COLO668 (cell line): Measurements from ENCODE around the gene UQCC3.
A peak's percentile ranks its signal among the peaks of the same experiment; 100 is the strongest.
"Not testable (repeated sequence)": the region's sequence is repeated elsewhere in the genome, so short reads cannot be mapped to it uniquely, and the experiment has no call there.

Experiments used
- DNase-seq: peaks from one replicate; lab custom pipeline; 2025; ENCODE audit not compliant: unreplicated experiment; lab: John Stamatoyannopoulos, UW

UQCC3 gene, protein sequence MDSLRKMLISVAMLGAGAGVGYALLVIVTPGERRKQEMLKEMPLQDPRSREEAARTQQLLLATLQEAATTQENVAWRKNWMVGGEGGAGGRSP

DNA sequence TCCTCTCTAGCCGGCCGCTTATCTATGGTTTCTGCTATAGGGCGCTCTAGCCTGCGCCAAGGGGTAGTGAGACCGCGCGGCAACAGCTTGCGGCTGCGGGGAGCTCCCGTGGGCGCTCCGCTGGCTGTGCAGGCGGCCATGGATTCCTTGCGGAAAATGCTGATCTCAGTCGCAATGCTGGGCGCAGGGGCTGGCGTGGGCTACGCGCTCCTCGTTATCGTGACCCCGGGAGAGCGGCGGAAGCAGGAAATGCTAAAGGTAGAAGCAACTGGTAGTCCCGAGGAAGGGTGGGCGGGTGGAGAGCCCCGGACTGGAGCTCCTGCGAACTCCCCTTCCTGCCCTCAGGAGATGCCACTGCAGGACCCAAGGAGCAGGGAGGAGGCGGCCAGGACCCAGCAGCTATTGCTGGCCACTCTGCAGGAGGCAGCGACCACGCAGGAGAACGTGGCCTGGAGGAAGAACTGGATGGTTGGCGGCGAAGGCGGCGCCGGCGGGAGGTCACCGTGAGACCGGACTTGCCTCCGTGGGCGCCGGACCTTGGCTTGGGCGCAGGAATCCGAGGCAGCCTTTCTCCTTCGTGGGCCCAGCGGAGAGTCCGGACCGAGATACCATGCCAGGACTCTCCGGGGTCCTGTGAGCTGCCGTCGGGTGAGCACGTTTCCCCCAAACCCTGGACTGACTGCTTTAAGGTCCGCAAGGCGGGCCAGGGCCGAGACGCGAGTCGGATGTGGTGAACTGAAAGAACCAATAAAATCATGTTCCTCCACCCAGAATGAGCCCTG, at the start of gene UQCC3, which contains the start of gene LBHD1:
Gene UQCC3, plus strand, starts transcription at position 66 of the 782 bp plus-strand sequence. Its CDS starts 73 bp downstream, at position 139.
Gene LBHD1, minus strand, starts transcription at position 660 of the 782 bp plus-strand sequence. CDS start 2,236 bp downstream, outside the sequence.
- peak; percentile 86 for DNase-seq

DNA sequence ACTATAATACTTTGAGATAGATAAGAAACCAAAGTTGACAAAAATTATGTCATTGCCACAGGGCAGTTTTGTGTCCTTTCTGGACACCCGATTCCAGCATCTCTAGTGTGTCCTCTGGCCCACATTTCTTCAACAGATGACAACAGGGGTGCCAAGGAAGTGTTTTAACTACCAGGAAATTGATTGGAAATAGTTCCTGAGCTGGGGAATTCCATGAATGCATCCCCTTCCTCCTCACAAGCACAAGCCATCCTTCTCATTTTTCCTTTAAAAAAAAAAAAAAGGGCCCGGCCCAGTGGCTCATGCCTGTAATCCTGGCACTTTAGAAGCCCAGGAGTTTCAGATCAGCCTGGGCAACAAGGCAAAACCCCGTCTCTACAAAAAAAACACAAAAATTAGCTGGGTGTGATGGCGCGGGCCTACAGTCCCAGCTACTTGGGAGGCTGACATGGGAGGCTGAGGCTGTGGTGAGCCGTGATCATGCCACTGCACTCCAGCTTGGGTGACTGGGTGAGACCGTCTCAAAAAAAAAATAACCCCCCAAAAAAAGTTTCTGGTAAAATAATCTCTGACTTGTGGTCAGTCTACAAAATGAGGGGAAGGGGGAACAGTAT, 48.9 kb upstream of the UQCC3 start:
- no peak for DNase-seq

DNA sequence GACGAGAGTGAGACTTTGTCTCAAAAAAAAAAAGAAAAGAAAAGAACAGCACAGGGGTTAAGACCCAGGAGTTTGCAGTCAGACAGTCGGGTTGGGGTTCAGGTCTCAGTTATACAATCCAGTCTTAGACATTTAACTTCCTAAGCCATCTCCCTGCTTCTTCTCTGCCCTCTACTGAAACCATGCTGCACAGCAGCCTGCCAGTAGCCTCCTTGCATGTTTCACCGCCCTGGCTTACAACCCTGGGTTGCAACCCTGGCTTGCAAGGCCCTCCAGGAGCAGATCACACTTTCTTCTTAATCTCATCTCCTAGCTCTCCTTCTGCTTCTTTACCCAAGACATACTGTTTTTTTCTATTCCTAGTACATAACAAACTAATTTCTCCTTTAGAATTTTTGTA, 43.8 kb upstream of the UQCC3 start:
- no peak for DNase-seq

DNA sequence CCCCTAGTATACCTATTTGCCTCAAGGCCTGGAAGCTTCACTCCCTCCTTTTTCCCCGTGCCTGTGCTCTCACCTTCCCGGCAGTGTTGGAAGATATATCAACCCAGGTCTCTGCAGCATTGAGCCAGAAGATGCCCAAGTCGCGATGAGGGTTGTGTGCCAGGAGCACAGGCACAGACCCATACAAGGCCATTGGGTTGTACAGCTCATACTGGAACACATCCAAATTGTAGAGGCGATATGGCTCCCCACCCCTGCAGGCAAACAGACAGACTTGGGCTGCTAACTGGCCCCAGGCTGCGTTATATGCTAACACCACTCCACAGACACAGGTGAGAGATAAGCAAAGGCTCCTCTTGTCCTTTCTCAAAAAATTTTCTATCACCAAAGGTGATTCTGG, 39.0 kb upstream of the UQCC3 start:
- no peak for DNase-seq

DNA sequence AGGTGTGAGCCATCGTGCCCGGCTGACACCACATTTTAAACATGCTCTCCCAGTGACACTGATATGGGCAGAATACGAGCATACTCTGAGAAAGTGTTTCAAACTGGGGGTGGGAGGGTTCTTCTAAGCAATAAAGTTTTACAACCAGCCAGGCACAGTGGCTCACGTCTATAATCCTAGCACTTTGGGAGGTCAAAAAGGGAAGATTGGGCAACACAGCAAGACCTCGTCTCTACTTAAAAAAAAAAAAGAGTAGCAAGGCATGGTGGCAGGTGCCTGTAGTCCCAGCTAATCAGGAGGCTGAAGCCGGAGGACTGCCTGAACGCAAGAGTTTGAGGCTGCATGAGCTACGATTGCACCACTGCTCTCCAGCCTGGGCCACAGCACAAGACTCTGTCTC, 27.3 kb upstream of the UQCC3 start:
- no peak for DNase-seq

DNA sequence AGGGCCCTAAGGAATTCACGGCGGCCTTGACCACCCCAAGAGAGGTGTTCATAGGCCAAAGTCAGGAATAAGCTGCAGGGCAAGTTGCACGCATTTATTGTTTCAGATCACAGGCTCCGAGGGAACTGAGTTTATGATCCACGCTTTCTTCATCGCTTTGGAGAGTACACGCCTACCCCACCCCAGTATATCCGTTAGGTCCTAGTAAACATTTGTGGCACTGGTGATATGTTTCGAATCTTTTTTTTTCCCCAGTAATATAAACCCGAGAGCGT, 25.9 kb upstream of the UQCC3 start:
- no peak for DNase-seq

DNA sequence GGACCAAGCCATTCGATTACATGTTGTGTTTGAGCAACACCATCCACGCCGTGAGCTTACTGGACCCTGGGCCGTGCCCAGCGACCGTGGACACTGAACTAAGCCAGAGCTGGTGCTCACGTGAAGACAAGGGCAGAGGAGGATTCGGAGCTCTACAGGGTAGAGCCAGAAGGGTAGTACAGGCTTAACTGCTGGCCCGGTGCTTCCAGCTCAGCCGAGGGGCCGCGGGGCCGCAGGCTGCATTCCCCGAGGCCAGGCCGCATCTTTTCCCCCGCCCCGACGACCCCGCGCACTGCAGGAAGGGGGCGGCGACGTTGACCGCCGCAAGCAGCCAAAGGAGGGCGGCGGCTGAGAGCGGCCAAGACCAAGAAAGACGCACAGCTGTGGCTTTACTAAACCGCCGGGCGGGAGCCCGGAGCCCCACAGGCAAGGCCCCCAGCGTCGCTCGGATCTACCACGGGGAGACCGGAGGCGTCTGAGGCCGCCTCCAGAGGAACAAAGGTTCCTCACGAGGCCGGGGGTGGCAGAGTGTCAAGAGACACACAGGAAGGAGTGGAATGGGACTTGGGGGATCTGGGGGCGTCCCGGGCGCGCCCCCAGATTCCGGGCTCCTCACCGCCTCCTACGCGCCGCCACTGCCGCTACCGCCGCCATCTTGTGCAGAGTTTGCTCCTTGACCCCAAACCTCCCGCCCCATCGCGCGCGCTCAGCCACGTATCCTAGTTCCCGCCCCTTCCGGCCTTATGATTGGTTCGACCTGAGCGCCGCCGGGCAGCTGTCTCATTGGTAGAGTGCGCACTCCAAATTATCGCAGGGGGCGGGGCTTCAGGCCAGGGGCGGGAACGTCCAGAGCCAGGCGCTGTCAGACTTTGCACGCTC, 25.3 kb upstream of the UQCC3 start, which contains the start of gene GANAB:
Gene GANAB, minus strand, starts transcription at position 668 of the 879 bp plus-strand sequence. Its CDS starts 14 bp downstream, at position 654.
- peak; percentile 99 for DNase-seq

DNA sequence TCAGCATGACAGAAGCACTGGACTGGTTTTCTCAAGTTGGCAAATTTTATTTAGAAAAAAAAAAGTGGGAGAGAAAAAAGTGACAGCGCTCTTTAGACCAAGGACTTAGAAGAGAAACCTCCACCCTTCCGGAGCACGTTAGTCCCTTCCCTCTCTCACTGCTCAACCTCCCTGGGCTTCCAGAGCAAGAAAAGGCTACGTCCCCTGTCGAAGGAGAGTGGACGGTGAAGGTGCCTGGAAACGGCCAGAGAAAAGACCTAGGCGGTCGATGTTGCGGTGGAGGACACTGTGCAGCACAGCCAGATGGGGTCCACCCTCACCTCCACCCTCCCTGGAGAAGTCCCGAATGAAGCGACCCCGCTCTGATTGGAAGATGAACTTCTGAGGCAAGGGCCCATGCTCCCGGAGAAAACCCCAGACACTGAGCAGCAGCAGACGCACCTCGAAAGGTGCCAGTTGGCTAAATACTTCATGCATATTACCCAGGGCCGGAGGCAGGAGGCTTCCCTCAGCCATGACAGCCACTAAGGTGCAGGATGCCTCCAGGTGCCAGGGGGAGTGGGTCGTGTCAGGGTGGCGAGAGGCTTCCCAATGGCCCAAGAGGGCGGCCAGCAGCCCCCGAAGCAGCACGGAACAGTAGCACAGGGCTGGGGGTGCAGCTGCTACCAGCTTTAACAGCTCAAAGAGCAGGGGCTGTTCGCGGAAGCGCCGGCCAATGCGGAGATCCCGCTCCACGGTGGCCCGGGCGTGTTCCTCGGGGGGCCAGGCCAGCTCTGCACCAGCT, 24.5 kb upstream of the UQCC3 start:
- DNase-seq: no peak

DNA sequence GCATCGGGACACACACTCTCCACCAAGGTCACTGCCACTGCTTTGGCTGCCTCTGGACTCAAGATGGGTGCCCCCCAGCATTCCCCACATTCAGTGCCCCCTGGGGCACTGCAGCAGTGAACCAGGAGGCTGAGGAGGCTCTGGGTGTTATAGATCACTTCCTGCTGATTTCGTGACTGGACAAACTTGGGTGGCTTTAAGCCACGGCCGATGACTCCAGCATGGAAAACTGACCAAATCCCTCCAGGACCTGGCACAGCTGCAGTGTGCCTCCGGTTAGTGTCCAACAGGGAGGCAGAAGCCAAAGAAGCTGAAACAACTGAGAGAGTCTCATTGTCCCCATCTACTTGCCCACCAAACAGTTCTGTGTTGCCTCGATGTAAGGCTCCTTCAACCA, 23.9 kb upstream of the UQCC3 start:
- no peak for DNase-seq

DNA sequence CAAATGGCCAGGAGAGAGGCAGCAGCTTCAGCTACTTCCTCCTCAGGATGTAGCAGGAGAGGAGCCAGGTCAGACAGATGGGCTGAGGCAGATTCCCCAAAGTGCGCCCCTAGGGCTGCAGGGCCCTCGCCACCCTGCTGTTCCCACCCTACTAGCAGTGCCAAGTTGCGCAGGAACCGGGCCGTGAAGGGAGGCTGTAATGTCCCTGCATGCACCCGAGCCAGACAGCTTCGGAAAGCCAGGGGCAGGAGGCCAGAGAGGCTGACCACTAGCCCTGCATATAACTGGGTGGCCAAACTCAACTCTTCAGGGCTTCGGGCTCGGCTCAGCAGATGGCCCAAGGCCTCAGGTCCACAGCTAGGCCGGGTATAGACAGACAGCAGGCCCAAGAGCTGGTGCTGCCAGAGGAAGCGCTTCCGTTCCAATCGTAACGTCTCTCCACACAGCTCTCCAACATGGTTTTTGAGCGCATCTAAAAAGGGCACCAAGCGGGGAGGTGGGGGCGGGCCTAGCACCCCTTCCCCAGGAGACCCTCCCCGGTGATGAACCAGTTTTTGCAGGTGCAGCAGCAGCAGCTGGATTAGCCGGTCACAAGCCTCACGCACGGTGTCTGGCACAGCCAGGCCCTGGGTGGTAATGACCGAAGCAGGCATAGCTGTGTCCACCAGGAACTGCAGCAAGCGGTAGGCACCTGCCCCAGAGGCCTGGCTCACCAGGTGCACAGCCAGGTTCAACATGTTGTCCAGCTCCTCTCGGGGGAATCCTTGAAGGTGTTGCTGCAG, 23.1 kb upstream of the UQCC3 start:
- no peak for DNase-seq

DNA sequence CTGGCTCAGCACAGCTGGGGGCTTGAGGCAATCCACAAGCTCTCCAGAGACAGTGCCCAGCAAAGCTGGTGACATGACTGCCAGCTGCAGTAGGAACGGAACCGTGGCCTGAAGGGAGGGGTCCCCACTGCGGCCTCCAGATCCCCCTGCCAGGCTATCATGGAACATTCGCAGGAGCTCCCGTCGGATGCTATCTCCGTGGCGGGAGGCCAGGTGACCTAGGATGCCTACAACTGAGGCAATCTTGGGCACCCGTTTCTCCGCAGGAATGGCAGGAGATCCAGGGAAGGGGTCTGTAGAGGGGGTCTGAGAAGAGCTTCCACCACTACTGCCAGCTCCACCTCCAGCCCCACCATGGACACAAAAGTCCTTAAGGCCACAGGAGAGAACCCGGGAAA, 22.5 kb upstream of the UQCC3 start:
- no peak for DNase-seq

DNA sequence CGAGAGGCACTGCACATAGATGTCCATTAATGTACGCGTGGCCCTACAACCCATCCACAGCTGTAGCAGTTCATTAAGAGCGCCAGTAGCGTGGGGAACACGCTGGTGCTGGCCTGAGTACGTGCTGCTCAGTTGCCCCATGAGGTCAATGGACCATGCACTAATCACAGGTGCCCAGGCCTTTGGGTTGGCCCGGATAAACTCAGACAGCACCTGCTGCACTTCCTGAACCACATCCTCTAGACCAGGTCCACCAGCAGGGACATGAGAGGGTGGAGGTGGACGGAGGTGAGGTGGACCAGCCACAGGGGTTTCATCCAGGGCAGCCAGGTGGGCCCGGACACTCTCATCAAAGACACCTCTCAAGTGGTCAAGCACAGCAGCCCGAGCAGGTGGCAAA, 22.0 kb upstream of the UQCC3 start:
- DNase-seq: no peak

DNA sequence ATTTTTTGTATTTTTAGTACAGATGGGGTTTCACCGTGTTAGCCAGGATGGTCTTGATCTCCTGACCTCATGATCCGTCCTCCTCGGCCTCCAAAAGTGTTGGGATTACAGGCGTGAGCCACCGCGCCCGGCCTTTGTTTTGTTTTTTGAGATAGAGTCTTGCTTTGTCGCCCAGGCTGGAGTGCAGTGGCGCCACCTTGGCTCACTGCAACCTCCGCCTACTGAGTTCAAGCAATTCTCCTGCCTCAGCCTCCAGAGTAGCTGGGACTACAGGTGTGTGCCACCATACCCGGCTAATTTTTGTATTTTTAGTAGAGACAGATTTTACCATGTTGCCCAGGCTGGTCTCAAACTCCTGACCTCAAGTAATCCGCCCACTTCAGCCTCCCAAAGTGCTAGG, 21.2 kb upstream of the UQCC3 start:
- not testable (repeated sequence) for DNase-seq

DNA sequence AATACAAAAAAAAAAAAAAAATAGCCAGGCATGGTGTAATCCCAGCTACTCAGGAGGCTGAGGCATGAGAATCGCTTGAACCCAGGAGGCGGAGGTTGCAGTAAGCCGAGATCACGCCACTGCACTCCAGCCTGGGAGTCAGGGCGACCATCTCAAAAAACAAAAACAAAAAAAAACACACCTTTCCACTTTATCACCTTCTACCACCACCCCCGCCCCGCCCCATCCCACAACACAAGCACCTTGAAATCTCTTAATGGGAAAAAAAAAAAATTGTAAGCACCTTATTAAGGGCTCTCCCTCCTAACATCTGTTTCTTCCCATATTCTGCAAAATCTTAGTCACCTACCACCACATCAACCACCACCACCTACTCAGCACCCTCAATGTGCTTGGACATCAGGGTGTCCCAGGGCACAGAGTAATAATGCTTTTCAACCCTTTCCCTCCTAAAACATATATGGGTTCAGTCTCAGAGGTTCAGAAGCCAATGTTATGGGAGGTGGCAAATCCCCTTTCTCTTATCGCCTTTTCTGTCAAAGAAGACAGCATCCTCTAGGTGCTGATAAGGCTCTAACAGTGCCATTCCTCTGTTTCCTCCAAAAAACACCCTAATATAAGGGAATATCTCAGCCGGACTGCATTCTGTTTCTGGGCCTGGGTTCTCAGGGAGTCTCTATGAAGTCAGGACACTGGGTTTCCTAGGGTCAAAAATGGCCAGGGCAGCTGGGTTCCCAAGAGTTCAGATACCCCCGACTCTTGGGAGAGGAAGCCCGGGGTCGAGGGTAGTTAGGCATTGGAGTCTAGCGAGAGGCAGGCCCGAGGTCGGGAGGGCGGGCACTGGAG, 19.1 kb upstream of the UQCC3 start:
- DNase-seq: no peak

DNA sequence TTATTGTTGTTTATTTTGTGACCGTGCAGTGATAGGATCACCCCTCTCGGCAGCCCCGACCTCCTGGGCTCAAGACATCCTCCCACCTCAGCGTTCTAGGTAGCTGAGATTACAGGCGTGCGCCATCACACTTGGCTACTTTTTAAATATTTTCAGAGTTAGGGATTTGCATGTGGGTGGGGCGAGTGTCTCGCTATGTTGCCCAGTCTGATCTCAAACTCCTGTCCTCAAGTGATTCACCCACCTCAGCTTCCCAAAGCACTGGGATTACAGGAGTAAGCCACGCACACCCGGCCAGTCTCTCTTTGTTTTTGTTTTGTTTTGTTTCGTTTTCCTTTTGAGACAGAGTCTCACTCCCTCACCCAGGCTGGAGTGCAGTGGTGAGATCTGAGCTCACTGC, 17.2 kb upstream of the UQCC3 start:
- no peak for DNase-seq

DNA sequence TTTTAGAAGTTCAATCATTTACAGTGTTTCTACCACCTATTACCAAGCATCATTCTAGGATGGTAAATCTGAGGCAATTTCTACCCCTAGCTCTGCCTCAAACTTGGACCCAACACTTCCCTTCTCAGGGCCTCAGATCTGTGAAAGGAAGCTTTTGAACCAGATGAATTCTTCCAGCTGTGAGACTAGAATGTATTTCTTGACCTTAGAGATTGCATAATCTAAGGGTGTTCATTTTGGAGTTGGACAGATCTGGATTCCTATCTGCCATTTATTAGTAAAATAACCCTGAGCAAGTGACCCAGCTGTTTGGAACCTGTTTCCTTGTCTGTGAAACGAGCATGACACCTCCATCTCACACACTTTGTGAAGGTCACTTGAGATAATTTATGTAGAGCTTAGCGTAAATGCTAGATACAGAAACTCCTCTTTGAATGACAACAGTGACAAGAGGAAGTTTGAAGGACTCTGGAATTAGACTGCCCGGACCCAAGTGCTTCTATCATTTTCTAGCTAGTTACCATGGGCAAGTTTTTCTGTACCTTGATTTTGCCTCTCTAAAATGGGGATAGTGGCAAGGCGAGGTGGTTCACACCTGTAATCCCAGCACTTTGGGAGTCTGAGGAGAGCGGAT, 14.6 kb upstream of the UQCC3 start:
- no peak for DNase-seq

DNA sequence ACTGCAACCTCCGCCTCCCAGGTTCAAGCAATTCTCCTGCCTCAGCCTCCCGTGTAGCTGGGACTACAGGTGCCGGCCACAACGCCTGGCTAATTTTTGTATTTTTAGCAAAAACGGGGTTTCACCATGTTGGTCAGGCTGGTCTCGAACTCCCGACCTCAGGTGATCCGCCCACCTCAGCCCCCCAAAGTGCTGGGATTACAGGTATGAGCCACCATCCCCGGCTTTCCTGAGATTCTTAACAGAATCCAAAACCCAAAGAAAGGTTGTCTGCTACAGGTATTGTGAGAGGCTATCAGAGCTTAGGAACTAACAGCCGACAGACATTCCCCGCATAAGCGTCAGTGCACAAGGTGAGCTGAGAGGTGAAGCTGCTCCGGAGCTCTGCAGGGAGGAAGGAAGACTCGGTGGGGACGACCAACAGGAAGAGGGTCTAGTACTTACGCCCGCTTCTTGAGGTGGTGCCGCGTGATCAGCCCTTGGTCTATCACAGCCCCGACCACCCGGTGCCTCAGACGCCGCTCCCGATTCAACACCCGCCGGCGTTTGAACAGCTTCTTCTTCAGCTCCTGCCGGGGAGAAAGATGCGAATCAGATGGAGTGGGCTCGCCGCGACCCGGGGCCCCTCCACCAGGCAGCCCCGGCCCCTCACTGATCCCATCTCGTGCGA, 6.9 kb upstream of the UQCC3 start:
- DNase-seq: peak; percentile 60

DNA sequence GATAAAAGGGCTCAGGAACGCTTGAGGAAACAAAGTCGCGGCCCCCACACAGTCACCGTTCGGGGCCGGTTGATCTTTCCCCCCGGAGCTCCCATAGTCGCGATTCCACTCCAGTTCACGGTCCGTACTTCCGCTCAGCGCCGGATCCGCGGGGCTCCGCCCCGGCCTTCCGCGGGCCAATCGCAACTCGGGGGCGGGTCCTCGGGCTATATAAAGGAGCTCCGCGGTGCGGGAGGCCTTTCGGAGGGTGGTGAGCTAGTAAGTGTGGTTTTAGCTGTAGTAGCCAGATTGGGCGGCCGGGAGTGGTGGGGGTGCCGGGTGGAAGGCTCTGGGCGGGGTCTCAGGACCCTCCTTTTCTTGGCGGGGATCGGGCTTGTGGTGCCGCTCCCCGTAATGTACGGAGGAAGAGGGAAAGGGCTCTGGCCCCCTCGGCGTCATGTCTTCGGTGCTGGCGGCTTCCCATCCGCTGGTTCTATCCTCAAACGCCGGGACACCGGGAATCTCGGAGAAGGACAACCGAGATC, 6.3 kb upstream of the UQCC3 start, which contains the start of the genes C11orf98 and CSKMT:
Gene C11orf98, minus strand, starts transcription at position 136 of the 524 bp plus-strand sequence. Its CDS starts 41 bp downstream, at position 95.
Gene CSKMT, plus strand, starts transcription at position 238 of the 524 bp plus-strand sequence. CDS start 568 bp downstream, outside the sequence.
- DNase-seq: peak; percentile 92
